ENCODE measurements around the gene CFAP77.
"Not testable (repeated sequence)": the region's sequence is repeated elsewhere in the genome, so short reads cannot be mapped to it uniquely, and the experiment has no call there.

The CFAP77 gene

DNA sequence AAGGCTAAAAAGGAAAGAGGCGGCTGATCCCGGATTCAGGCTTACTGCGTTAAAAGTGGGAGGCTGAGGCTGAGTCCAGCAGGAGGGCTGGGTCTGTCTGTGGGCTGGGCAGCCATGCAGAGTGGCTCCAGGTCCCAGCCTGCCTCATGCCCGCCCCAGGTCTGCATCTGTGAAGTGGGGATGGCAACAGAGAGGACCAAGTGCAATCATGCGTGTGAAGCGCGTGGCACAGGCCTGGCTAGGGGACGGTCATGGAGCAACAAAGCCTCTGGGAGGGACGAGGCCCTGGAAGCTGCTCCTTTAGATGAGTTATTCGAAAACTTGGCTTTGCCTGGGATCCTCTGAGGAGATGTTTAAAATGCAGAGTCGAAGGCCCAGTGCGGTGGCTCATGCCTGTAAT, 142.0 kb downstream of the CFAP77 start:
- no peak for DNase-seq

DNA sequence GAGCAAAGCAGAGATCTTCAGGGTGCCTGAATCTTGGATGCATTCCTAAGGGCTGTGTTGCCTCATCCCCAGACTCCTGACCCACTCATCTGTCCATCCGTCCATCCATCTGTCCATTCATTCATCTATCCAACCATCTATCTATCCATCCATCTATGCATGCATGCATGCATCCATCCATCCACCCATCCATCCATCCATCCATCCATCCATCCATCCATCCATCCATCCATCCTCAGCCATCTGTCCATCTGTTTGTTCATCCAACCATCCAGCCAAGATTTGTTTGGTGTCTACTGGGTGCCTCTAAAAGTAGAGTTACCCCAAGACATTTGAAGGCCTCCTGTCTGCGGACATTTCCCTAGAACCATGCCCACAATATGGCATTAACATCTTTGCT, 144.7 kb downstream of the CFAP77 start:
- no peak for DNase-seq

DNA sequence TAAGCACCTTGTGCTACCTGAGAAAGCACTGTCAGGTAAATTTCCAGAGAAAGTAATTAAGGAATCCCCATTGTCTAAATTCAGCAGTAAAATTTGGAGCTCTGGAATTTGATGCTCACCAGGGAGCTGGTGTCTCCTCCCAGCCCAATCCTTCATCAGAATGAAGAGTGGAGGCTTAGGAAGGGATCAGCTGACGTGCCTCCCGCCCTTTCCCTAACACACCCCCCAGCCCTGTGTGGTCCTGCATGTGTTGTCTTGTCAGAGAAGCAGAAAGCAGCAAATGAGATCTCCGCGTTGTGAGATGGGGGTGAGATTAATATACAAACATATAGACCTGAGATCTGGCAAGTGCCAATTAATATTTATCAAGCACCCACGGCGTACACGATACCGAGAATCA, 145.5 kb downstream of the CFAP77 start:
- DNase-seq, result no peak

DNA sequence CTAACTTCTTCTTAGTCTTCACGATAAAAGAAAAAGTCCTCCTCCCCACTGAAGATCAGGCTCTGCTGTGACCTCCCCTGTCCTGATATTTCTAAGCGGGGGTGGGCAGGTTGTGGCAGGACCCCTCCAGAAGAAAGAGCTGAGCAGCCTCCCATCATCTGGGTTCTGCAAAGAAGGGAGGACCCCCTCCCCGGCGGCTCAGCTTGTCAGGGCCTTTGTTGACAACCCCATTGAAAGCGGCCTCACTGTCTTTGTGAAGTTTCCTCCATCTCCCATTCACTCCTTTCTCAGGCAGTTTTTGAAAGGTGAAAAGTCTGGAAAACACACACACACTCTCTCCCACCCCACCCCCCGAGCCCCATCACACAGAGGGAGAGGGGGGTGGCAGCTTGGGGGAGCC, 146.2 kb downstream of the CFAP77 start:
- DNase-seq, result no peak

DNA sequence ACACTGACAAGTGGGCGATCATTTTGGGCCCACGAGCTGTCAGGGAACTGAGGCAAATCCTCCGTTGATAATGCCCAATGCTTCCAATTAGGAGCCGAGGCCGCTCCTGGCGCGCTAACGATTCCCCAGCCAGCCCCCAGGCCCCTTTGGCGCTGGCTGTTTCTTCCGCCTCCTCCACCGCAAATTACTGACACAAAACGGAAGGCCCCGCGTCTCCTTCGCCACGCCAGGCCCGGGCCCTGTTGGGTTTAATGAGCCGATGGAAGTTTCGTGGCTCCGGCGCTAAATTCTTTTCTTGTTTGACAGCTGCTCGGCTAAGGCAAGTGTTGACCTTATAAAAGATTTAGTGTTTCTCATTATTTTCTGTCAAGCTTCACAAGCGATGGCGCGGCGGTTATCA, 146.7 kb downstream of the CFAP77 start:
- DNase-seq, result no peak

DNA sequence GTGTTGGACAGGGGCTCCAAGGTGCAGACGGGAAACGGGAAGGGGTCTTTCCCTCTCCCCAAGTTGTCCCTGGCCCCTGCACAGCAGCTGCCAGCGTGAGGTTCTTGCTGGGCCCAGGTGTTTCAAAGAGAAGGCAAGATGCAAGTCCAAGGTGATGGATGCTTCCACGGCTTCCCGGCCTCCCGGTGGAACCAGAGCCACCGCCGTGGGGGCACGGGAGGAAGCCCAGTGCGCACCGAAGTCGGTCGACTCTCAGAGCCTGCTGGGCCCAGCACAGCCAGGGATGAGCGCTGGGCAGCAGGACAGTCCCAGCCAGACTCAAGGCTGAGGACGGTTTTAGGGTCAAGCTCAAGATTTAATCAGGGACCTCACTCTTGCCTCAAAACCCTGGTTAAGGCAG, 147.1 kb downstream of the CFAP77 start:
- no peak for DNase-seq

DNA sequence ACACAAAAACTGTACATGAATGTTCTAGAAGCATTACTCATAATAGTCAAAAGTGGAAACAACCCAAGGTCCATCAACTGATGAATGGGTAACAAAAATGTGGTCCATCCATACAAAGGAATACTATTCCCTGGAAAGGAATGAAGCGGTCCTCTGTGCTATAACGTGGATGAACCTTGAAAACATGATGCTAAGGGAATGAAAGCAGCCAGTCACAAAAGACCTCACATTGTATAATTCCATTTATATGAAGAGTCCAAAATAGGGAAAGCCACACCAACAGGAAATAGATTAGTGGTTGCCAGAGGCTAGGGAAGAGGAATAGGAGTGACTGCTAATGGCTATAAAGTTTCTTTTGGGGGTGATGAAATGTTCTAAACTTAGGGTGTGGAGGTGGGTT, 149.7 kb downstream of the CFAP77 start:
- no peak for DNase-seq

DNA sequence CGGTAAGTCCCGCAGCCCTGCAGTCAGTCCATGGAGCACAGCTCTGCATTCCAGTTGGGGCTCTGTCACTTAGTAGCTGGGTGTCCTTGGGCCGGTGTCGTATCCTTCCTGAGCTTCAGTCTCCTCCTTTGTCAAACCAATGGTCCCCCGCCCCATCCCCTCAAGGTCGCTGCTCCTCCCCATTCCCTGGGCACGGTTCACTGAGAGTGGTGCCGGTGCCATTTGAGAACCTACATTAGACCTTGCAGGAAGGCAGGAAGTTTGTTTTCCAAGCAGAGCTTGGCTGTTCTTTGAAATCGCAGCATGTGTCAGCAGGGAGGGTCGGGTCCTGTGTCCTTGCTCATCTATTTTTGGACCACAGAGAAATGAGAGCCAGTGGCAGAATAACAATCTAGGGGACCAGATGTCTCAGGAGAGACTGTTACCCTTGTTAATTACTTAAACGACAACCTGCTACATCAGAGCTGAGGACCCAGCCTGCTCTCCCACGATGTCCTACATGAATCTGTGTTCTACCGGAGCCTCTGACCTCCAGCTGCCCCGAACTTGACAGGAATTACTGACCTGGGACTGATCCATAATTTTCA, 150.7 kb downstream of the CFAP77 start:
- no peak for DNase-seq

DNA sequence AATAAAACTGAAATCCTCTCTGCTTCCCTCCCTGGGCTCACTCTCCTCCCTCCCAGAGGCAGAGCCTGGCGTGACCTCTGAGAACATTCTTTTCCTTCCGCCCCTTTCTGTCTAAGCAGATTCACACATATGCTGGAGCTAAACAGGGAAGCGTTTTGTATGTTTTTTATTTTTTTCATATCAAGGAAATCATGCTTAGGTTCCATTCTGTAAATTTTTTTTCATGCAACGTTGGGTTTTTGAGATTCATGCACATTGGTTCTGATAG, 152.2 kb downstream of the CFAP77 start:
- no peak for DNase-seq

DNA sequence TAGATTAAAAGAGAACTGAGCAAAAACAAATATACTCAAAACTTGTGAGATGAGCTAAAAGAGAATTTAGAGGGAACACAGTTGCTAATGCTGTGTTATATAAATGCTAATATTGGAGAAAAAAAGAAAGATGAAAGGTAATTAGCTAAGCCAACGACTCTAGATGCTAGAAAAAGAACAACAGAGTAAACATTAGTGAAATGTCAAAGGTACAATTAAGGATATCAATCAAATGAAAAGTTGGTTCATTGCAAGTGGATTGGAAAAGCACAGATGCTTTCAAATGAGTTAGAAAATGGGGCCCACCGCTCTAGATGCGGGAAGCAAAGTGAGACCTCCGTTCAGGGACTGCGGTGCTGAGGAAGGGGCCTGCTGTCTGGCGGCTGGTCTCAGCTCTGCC, 154.5 kb downstream of the CFAP77 start:
- DNase-seq, result no peak

DNA sequence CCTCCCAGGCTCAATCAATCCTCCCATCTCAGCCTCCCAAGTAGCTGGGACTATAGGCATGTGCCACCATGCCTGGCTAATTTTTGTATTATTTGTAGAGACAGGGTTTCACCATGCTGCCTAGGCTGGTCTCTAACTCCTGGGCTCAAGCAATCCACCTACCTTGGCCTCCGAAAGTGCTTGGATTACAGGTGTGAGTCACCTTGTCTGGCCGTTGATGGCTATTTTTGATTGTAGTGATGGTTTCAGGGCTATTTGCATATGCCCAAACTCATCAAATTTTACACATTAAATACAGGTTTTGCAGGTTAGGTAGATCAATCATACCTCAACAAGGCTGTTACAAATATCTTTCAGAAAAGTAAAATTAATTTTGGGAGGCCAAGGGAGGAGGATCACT, 158.8 kb downstream of the CFAP77 start:
- DNase-seq, result not testable (repeated sequence)

DNA sequence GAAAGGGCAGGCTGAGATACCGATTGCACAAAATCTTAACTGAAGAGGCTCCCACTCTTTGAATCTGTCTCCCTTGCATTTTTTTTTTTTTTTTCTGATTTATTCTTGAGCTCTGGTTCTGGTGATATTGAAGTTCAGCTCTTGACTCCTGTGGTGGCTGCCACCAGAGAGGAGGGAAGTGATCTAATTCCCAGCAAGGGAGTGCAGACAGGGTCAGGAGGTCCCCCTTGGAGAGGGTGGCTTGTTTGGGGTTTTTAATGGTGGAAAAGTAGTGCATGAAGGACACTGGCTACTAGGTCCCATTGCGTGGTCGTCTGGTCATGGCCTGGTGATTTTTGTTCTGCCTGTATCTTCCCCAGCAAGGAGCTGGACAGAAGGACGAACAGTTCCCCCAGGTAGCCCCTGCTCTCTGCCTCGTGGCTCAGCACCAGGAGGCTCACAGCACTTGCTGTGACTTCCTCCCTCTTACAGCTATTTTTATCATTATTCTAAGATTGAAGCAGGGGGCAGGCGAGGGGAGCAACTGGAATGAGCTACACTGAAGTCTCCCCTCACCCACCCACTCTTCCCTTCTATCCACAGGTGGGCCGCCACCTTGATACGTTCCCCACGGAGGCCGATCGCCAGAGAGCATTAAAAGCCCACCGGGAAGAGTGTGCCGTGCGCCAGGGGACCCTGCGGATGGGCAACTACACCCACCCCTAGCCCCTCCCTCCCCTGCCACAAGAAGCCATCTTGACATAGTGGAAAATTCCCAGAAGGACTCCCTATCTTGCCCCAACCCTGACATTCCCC, 162.0 kb downstream of the CFAP77 start:
- DNase-seq, result no peak

DNA sequence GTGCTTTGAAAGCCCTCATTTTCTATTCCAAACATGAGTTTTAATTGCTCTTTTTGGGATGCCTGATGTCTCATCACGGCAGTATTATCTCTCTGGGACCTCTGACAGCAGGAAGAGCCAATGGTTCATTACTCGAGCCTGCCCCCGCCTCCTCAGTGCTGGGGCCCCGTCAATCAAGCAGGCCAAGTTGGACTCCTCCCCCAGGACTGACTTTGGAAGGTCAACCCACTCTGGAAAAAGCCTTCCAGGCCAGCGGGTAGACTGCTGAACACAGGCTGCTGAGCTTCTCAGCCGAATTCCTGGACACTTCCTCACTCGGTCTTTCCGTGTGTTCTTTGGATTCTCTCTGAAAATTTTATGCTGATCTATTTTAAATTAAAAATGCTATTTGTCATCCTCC, 162.9 kb downstream of the CFAP77 start:
- DNase-seq, result no peak

DNA sequence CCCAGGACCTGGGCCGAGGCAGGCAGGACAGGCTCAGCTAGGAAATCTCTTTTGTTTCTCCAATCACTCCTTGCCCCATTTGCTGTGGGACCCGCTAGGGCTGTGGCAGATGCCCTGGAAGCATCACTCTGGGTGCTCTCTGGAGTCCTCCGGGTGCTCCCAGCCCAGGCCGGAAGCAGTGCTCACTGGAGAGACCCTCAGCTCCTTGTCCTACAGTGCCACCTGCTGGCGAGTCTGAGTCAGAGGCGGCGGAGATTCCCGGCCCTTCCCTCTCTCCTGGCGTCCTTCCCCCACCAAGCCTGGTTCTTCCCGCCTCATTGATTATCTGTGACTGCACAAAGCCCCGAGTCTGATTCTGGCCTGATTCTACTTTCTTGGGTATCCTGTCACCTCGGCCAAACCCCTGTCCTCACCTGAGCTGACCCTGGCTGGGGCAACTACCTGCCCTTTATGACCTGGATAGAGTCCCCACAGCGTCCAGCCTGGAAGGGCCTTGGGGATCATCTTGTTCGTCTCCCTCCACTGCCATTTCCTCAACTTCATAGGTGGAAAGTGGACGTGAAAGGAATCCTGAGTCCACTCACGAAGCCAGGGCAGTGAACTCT, 165.1 kb downstream of the CFAP77 start:
- peak; percentile 54 for DNase-seq

DNA sequence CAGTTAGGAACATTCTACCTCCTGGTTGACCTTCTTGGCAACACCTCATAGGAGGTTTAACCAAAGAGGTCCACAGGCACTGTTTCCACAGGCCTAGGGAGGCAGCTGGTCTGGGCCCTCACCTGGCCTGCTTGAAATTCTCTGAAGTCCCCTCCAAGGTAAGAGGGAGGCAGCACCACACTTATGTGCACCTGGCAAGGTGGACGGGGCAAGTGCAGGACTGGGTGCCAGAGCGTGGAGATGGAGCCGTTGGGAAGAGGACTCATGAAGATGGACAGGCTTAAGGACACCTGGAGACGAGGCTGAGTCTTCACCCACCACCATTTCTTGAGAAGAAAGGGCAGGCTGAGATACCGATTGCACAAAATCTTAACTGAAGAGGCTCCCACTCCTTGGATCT, 165.8 kb downstream of the CFAP77 start:
- no peak for DNase-seq

DNA sequence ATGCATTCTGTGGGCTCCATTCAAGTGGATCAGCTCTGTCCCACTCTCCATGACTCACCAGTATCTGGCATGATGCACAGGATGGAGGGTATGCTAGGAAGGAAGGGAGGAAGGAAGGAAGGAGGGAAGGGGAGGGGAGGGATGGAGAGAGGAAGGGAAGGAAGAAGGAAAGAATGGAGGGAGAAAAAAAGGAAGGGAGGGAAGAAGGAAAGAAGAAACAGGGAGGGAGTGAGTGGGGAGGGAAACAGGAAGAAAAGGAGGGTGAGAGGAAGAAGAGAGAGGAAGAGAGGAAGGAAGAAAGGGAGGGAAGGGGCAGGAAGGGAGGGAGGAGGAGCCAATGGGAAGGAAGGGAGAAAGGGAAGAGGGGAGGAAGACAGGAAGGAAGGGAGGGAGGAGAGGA, 167.1 kb downstream of the CFAP77 start:
- DNase-seq, result no peak

DNA sequence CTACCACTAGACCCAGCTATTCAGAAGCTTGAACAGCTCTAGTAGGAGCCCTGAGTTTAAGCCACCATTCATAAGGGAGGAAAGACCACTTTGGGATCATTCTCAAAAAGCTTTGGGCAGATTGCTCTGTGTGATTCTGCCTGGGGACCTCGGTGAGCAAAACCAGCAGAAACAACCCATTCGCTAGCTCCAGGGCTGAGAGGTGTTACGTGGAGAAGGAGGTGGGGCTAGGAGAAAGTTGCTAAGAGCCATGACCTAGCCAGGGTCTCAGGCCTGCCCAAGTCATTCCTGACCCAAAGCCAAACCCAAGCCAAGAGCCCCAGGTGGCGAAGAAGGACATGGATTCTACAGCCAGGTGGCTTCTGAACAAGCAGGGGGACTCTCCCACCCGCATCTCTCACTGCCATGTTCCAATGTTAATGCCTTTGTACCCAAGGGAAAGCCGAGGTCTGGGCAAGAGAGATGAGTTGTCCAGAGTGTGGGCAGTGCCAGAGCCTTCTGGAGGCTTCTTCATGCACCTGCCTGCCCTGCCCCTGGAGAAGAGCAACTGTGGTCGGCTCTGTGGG, 168.4 kb downstream of the CFAP77 start:
- no peak for DNase-seq

DNA sequence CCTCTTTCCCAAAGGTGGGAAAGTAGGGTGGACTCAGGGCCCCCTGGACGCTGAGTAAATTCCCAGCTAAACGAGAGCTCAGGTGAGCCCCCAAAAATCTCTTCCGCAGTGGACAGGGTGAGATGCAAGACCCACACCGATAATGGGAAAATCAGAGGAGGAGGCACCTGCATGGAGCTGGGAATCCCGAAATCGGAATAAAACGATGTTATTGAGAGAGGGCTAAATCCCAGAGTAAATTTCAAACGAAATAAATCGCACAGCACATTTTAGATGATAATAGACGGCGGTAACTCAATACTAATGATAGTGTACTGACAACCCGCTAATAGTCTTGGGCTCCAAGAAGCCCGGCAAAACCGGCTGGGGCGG, 169.4 kb downstream of the CFAP77 start:
- no peak for DNase-seq

DNA sequence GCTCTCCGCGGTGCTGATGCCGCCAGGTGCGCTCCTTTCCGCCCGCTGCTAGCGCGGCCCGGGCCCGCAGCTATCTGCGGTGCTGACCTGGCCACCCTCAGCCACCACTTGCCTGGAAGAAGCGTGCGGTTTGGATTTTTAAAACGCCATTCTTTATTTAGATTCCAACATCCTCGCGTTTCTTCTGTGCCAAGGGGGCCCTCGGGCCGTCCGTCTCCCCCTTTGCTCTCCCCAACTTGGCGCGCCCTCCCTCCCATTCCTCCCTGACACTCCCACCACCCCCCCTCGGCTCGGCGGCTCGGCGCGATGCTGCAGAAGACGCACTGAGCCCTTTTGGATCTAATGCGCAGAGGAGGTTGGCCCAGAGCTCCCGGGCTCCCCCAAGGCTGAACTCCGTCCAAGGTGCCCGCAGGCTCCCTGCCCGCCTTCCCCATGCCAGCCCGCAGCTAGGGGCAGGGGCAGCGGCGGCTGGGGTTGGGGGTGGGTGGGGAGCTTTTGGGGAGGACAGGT, 172.3 kb downstream of the CFAP77 start, which contains the start of gene BARHL1:
BARHL1 (plus strand) TSS at position 331 of the 510 bp plus-strand sequence. CDS start 192 bp downstream, outside the sequence.
- DNase-seq, result no peak

DNA sequence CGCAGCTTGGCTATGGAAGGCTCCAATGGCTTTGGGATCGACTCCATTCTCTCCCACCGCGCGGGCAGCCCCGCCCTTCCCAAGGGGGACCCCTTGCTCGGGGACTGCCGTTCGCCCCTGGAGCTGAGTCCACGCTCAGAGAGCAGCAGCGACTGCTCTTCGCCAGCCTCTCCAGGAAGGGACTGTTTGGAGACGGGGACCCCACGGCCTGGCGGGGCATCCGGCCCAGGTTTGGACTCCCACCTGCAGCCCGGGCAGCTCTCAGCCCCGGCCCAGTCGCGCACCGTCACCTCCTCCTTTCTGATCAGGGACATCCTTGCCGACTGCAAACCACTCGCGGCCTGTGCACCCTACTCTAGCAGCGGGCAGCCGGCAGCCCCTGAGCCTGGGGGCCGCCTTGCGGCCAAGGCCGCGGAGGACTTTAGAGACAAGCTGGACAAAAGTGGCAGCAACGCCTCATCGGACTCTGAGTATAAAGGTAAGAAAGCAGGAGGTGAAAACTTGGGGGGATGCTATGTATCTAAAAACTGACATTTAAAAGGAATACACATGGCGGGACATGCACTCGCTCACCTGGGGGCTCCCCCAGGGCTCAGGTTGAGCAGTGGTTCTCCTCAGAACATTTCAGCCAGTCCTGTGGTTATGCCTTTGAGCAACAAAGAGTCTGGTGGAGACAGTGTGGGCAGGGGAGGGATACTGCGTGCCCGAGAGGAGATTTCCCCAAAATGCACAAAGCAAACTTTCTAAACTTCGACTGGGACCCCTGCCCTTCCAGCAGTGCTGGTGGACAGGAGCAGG, 173.0 kb downstream of the CFAP77 start:
- no peak for DNase-seq

DNA sequence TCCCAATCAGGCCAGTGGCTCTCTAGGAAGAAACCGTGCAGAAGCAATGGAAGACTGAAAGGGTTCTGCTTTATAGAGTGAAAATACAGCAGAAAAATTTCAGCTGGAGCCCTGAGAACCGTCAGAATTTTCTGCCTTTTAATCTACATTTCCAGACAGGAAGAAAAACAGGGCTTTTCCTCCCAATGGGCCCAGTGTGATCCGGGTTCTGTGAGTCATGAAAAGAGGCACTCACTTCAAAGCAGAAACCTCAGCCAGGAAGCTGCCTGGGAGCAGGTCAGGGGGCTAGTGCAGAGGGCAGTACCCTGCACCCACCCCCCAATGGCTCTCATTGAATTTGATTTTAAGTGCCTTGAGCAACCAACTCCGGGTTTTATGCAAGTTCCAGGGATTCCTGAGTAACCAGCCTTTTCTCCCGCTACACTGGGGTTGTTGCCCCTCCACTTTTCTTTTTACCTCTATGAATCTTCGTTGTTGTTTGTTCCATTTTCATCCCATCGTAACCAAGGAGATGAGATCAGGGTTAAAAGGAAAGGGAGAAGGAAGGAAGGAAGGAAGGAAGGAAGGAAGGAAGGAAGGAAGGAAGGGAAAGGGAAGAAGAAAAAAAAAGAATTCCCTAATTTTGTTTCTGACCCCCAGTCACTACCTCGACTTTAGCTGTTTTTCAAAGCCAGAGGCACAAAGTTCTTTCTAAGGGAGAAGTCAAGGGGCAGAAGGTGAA, 173.7 kb downstream of the CFAP77 start:
- no peak for DNase-seq

All from midbrain (tissue), 1 donor.